Tibial artery (tissue), 4 donors: ENCODE measurements around the gene SRP19.
"Not testable (repeated sequence)": the region's sequence is repeated elsewhere in the genome, so short reads cannot be mapped to it uniquely, and the experiment has no call there.

Source experiments
- DNase-seq, 2 donors: peaks; one replicate each; pipeline ENCODE4 v3.0.0-alpha.2; 2019
- H3K27ac ChIP-seq, 2 donors: fragments of 200-600 bp; sonication (generic) in 1 of 2; 1 replicate in 1 of 2; 2 replicates in 1 of 2; pipeline ENCODE4 v1.5.1; 2018 to 2019; ENCODE audit warnings: mild to moderate bottlenecking in 1 of 2
- H3K27me3 ChIP-seq, 2 donors: fragments of 200-600 bp; sonication (generic) in 1 of 2; one replicate each; pipeline versions ENCODE4 v1.5.1 to v1.6.0; 2016 to 2019
- H3K36me3 ChIP-seq, 3 donors: fragments of 200-600 bp; sonication (generic) in 2 of 3; one replicate each; pipeline ENCODE4 v1.5.1; 2016 to 2019; ENCODE audit warnings: mild to moderate bottlenecking in 2 of 3
- H3K4me1 ChIP-seq, 4 donors: fragments of 200-600 bp; sonication (generic) in 2 of 4; 1 replicate in 3 of 4; 2 replicates in 1 of 4; pipeline ENCODE4 v1.5.1; 2016 to 2019
- H3K4me3 ChIP-seq, 2 donors: fragments of 200-600 bp; sonication (generic) in 1 of 2; 1 replicate in 1 of 2; 2 replicates in 1 of 2; pipeline ENCODE4 v1.5.1; 2018 to 2019; ENCODE audit warnings: mild to moderate bottlenecking in 2 of 2
- H3K9me3 ChIP-seq, 3 donors: fragments of 200-600 bp; sonication (generic) in 1 of 3; one replicate each; pipeline ENCODE4 v1.5.1; 2016 to 2019
- CTCF ChIP-seq, 2 experiments: fragments of 200-600 bp in 1 of 2; fragments of 450-650 bp in 1 of 2; IDR thresholded peaks; one replicate each; pipeline ENCODE4 v1.5.1; 2017 to 2019; ENCODE audit warnings: antibody characterized with exemption in 2 of 2, mild to moderate bottlenecking in 1 of 2, moderate library complexity in 1 of 2
- intact Hi-C: fragments of 100-400 bp; cut with DNase I; formaldehyde crosslinking; loops from one replicate; pipeline ENCODE4 v1.15.0; 2023; ENCODE audit warnings: low total_unique reads

The SRP19 gene

GRCh38 chr5:112880219-112880964, 19.3 kb downstream of the SRP19 start:
- H3K4me3 ChIP-seq, result no peak overlapping the region
- H3K9me3 ChIP-seq, result no peaks in the 10 kb centered on the region
- DNase-seq, result no peak
- no peak for TF ChIP-seq CTCF (IDR thresholded peaks at IDR 0.05)
- H3K4me1 ChIP-seq, result peaks cover 0 to 6% (median 0%) of the 10 kb centered on the region in 4 donors
- peaks cover 30 to 84% (median 43%) of the 10 kb centered on the region in 3 donors for H3K36me3 ChIP-seq
- H3K27me3 ChIP-seq, result no peaks in the 10 kb centered on the region
- intact Hi-C loops, result no loop called here
- no peak overlapping the region for H3K27ac ChIP-seq

GRCh38 chr5:112883192-112883591, 22.1 kb downstream of the SRP19 start:
- Histone ChIP-seq H3K36me3 (peaks cover 47 to 88% (median 58%) of the 10 kb centered on the region in 3 donors), H3K4me3 (no peak overlapping the region), H3K27ac (no peak overlapping the region), H3K4me1 (peaks cover 0 to 9% (median 0%) of the 10 kb centered on the region in 4 donors), H3K9me3 (no peaks in the 10 kb centered on the region), H3K27me3 (no peaks in the 10 kb centered on the region)
- no peak for TF ChIP-seq CTCF (IDR thresholded peaks at IDR 0.05)
- DNase-seq, result no peak
- intact Hi-C loops, result no loop called here

GRCh38 chr5:112885001-112885400, 23.9 kb downstream of the SRP19 start:
- H3K4me3 ChIP-seq, result no peak overlapping the region
- peaks cover 0 to 9% (median 0%) of the 10 kb centered on the region in 4 donors for H3K4me1 ChIP-seq
- intact Hi-C loops, result no loop called here
- no peak overlapping the region for H3K27ac ChIP-seq
- H3K36me3 ChIP-seq, result peaks cover 32 to 77% (median 45%) of the 10 kb centered on the region in 3 donors
- H3K27me3 ChIP-seq, result no peaks in the 10 kb centered on the region
- TF ChIP-seq CTCF (IDR thresholded peaks at IDR 0.05), result no peak
- no peak for DNase-seq
- no peaks in the 10 kb centered on the region for H3K9me3 ChIP-seq

- Histone ChIP-seq H3K9me3 (no peaks in the 10 kb centered on the region), H3K27me3 (no peaks in the 10 kb centered on the region), H3K27ac (no peak overlapping the region), H3K4me3 (no peak overlapping the region), H3K4me1 (peaks cover 0 to 9% (median 0%) of the 10 kb centered on the region in 4 donors), H3K36me3 (peaks cover 26 to 67% (median 48%) of the 10 kb centered on the region in 3 donors)
- TF ChIP-seq CTCF (IDR thresholded peaks at IDR 0.05), result no peak
- DNase-seq, result no peak
- intact Hi-C loops, result no loop called here
These were observed 25.9 kb downstream of the SRP19 start for GRCh38 chr5:112886975-112887374.

- intact Hi-C loops, H3K27me3 ChIP-seq, H3K4me3 ChIP-seq, DNase-seq, H3K27ac ChIP-seq, H3K9me3 ChIP-seq, H3K4me1 ChIP-seq: not testable (repeated sequence)
- H3K36me3 ChIP-seq, result peaks cover 17 to 36% (median 31%) of the 10 kb centered on the region in 3 donors
These were observed 31.0 kb downstream of the SRP19 start for GRCh38 chr5:112892066-112892465.

- Histone ChIP-seq H3K4me1 (no peaks in the 10 kb centered on the region), H3K36me3 (peaks cover 16 to 37% (median 33%) of the 10 kb centered on the region in 3 donors), H3K27ac (no peak overlapping the region), H3K4me3 (no peak overlapping the region), H3K27me3 (no peaks in the 10 kb centered on the region), H3K9me3 (no peaks in the 10 kb centered on the region)
- no peak for TF ChIP-seq CTCF (IDR thresholded peaks at IDR 0.05)
- intact Hi-C loops, result no loop called here
- no peak for DNase-seq
These were observed 31.7 kb downstream of the SRP19 start for GRCh38 chr5:112892776-112893175.
